Mesenchymal stem cell (in vitro differentiated cells and primary cell): ENCODE measurements around the gene TOGARAM2.
A peak's percentile ranks its signal among the peaks of the same experiment; 100 is the strongest.

Experiments
- DNase-seq: peaks from one replicate; pipeline ENCODE4 v3.0.0-alpha.2; 2013
- H2AFZ ChIP-seq: one replicate; pipeline ENCODE4 v1.6.1; 2013; ENCODE audit warnings: low read depth, mild to moderate bottlenecking, control low read depth, inconsistent platforms, low read length, moderate library complexity
- H2AK5ac ChIP-seq: 2 replicates; pipeline ENCODE4 v1.6.1; 2013; ENCODE audit warnings: low read length, moderate library complexity, mild to moderate bottlenecking, inconsistent platforms; ENCODE audit not compliant: severe bottlenecking
- H2BK120ac ChIP-seq: one replicate; pipeline ENCODE4 v1.6.1; 2013; ENCODE audit warnings: low read depth, mild to moderate bottlenecking, inconsistent platforms, low read length, moderate library complexity
- H2BK12ac ChIP-seq, 2 experiments: one replicate each; pipeline ENCODE4 v1.6.1; 2013; ENCODE audit warnings: inconsistent platforms in 2 of 2, low read length in 2 of 2, mild to moderate bottlenecking in 2 of 2, moderate library complexity in 2 of 2, control low read depth in 1 of 2
- H2BK15ac ChIP-seq: one replicate; pipeline ENCODE4 v1.6.1; 2013; ENCODE audit warnings: mild to moderate bottlenecking, low read depth, inconsistent platforms; ENCODE audit not compliant: poor library complexity, severe bottlenecking
- H2BK5ac ChIP-seq: 2 replicates; pipeline ENCODE4 v1.6.1; 2013; ENCODE audit warnings: low read depth, mild to moderate bottlenecking, low read length, control low read depth, inconsistent platforms; ENCODE audit not compliant: poor library complexity, severe bottlenecking
- H3K14ac ChIP-seq, 2 experiments: one replicate each; pipeline ENCODE4 v1.6.1; 2013; ENCODE audit warnings: inconsistent platforms in 2 of 2, low read length in 2 of 2, control low read depth in 1 of 2, mild to moderate bottlenecking in 1 of 2, moderate library complexity in 1 of 2
- H3K18ac ChIP-seq, 2 experiments: one replicate each; pipeline ENCODE4 v1.6.1; 2013; ENCODE audit warnings: inconsistent platforms in 2 of 2, low read length in 2 of 2, control low read depth in 1 of 2, low read depth in 1 of 2, mild to moderate bottlenecking in 1 of 2
- H3K23ac ChIP-seq, 2 experiments: one replicate each; pipeline ENCODE4 v1.6.1; 2013; ENCODE audit warnings: inconsistent platforms in 2 of 2, low read length in 2 of 2, mild to moderate bottlenecking in 2 of 2, moderate library complexity in 2 of 2, control low read depth in 1 of 2
- H3K27ac ChIP-seq: 2 replicates; pipeline ENCODE4 v1.5.1; 2013; ENCODE audit warnings: mild to moderate bottlenecking, moderate library complexity, low read length, control low read depth, inconsistent platforms; ENCODE audit not compliant: poor library complexity, severe bottlenecking
- H3K27me3 ChIP-seq, 2 experiments: 2 replicates each; pipeline versions ENCODE4 v1.6.1 to v1.7.0; 2013; ENCODE audit warnings: low read length in 2 of 2, mild to moderate bottlenecking in 2 of 2, moderate library complexity in 2 of 2, control low read depth in 1 of 2, inconsistent platforms in 1 of 2; ENCODE audit not compliant: control insufficient read depth in 1 of 2, insufficient read depth in 1 of 2
- H3K36me3 ChIP-seq, 2 experiments: 2 replicates each; pipeline versions ENCODE4 v1.6.1 to v1.7.0; 2013; ENCODE audit warnings: low read length in 2 of 2, control low read depth in 1 of 2, inconsistent platforms in 1 of 2, low read depth in 1 of 2, mild to moderate bottlenecking in 1 of 2; ENCODE audit not compliant: insufficient read depth in 2 of 2, control insufficient read depth in 1 of 2
- H3K4ac ChIP-seq, 2 experiments: one replicate each; pipeline ENCODE4 v1.6.1; 2013; ENCODE audit warnings: inconsistent platforms in 2 of 2, low read length in 2 of 2, mild to moderate bottlenecking in 2 of 2, moderate library complexity in 2 of 2, control low read depth in 1 of 2, low read depth in 1 of 2
- H3K4me1 ChIP-seq: 2 replicates; pipeline ENCODE4 v1.6.1; 2013; ENCODE audit warnings: low read depth, low read length, control low read depth; ENCODE audit not compliant: control insufficient read depth, insufficient read depth
- H3K4me2 ChIP-seq: 2 replicates; pipeline ENCODE4 v1.6.1; 2013; ENCODE audit warnings: low read length, mild to moderate bottlenecking, inconsistent platforms; ENCODE audit not compliant: poor library complexity, severe bottlenecking
- H3K4me3 ChIP-seq, 2 experiments: 2 replicates each; pipeline versions ENCODE4 v1.5.1 to v1.7.0; 2013; ENCODE audit warnings: low read length in 2 of 2, mild to moderate bottlenecking in 2 of 2, control low read depth in 1 of 2, low read depth in 1 of 2; ENCODE audit not compliant: insufficient read depth in 1 of 2
- H3K79me1 ChIP-seq: replicated peaks from 2 replicates; pipeline ENCODE4 v1.6.1; 2013; ENCODE audit warnings: mild to moderate bottlenecking, control low read depth, low read length, inconsistent platforms; ENCODE audit not compliant: poor library complexity, severe bottlenecking
- H3K9ac ChIP-seq: 2 replicates; pipeline ENCODE4 v1.7.0; 2013; ENCODE audit warnings: mild to moderate bottlenecking, low read length, moderate library complexity
- H3K9me3 ChIP-seq: 2 replicates; pipeline ENCODE4 v1.7.0; 2013; ENCODE audit warnings: mild to moderate bottlenecking, low read length; ENCODE audit not compliant: control insufficient read depth
- H4K8ac ChIP-seq: one replicate; pipeline ENCODE4 v1.6.1; 2013; ENCODE audit warnings: inconsistent platforms, mild to moderate bottlenecking, low read length, moderate library complexity
- H4K91ac ChIP-seq: one replicate; pipeline ENCODE4 v1.6.1; 2013; ENCODE audit warnings: mild to moderate bottlenecking, low read length, inconsistent platforms
- WGBS: methylation state at CpG from one replicate; pipeline ENCODE4 v1.1.7; 2013; ENCODE audit warnings: mixed read lengths; 5-methylcytosine and 5-hydroxymethylcytosine counted together

TOGARAM2 gene

DNA sequence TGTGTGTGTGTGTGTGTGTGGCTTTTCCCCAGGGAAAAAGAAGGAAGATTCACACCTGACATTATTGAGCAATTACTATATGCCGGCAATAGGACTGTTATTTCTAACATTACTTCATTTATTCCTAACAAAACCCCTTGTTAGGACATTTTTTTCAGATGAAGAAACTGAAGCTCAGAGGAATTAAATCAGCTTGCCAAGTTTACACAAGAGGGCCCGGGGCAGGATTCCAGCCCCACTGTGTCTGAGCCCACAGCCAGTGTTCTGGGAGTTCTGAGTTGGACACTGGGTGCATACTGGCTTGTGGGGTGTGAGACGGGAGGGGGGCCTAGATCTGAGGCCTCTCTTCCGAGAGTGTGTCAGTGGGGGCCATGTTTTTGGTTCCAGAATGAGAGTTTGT, 9.9 kb downstream of the TOGARAM2 start:
- Histone ChIP-seq H2AFZ (no peak overlapping the region), H2BK120ac (no peak overlapping the region), H4K91ac (no peak overlapping the region), H3K14ac (no peak overlapping the region), H3K4me3 (no peak overlapping the region), H4K8ac (no peak overlapping the region), H3K4me2 (no peak overlapping the region), H2AK5ac (no peak overlapping the region), H3K9ac (no peak overlapping the region), H3K4ac (peak overlapping the region in 1 of 2 experiments; percentile 37), H3K36me3 (no peaks in the 10 kb centered on the region), H3K4me1 (peaks cover 4% of the 10 kb centered on the region), H2BK5ac (no peak overlapping the region), H2BK15ac (no peak overlapping the region), H3K18ac (no peak overlapping the region), H3K23ac (no peak overlapping the region), H3K9me3 (no peaks in the 10 kb centered on the region), H3K27me3 (peaks cover 3 to 49% of the 10 kb centered on the region in 2 experiments), H2BK12ac (no peak overlapping the region), H3K27ac (no peak overlapping the region), H3K79me1 (no peaks in the 10 kb centered on the region)
- DNase-seq: peak; percentile 29
- 93% methylated on average over 3 of the region's 4 CpGs for WGBS

DNA sequence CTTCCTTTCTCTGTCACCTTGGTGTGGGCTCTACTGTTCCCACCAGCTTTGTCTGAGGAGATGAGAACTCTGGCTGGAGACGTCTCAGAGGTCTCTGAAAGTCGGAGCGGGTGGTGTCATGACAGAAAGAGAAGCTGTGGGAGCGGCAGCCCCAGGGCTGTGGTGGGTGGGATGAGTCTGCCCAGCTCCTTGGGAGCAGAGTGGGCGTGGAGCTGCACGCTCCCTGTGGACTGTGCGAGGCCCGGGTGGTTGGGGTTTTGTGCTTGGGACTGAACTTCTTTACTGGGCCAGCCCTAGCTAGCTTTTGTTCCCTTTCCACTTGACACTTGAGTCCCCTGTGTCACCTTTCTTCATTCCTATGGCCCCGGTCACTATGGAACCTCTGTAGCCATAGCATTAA, 10.4 kb downstream of the TOGARAM2 start:
- H2AK5ac ChIP-seq: no peak overlapping the region

DNA sequence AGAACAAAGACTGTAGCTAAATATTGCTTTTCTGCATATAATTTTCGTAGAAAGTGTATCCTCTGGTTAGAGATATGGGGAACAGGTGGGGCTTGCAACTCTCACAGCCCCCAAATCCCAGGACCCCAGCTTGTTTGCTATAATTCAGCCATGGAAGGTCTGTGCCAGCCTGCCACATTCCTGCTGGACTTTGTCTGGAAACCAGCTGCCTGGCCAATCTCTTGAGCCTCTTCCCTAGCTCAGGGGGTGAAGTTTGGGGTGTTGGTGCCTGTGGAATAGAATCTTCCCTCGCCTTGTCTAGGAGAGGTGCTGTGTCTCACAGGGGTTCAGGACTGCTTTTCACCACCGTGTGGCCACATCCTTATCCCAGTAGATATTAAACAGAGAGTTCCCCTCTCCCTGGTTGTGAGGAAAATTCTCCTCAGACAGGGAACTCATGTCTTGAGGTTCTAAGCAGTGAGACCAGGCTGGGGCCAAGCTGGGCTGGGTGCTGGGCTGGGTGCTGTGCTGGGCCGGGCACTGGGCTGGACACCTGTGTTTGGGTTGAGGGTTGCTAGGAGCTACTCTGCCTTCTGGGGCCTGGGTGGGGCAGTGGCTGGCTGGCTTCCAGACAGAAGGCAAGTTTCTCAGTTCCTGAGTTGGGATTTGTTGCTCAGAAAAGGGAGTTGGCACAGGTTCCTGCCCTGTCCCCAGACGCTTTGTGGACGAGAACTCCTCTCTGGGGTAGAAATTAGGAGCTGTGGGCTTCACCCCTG, 12.3 kb downstream of the TOGARAM2 start:
- no peaks in the 10 kb centered on the region for H3K9me3 ChIP-seq
- H3K27me3 ChIP-seq: peaks cover 7 to 42% of the 10 kb centered on the region in 2 experiments
- H2AFZ ChIP-seq: no peak overlapping the region
- H3K79me1 ChIP-seq: no peaks in the 10 kb centered on the region
- no peaks in the 10 kb centered on the region for H3K36me3 ChIP-seq
- 82% methylated on average over 5 of the region's 6 CpGs for WGBS
- no peak overlapping the region for H3K4ac ChIP-seq
- no peak overlapping the region for H2BK5ac ChIP-seq
- no peaks in the 10 kb centered on the region for H3K4me1 ChIP-seq
- H3K4me3 ChIP-seq: no peak overlapping the region
- no peak overlapping the region for H4K8ac ChIP-seq
- no peak overlapping the region for H2BK12ac ChIP-seq
- DNase-seq: no peak
- no peak overlapping the region for H2AK5ac ChIP-seq
- no peak overlapping the region for H2BK120ac ChIP-seq
- no peak overlapping the region for H3K27ac ChIP-seq
- no peak overlapping the region for H3K9ac ChIP-seq
- no peak overlapping the region for H3K14ac ChIP-seq
- no peak overlapping the region for H4K91ac ChIP-seq
- H2BK15ac ChIP-seq: no peak overlapping the region
- no peak overlapping the region for H3K23ac ChIP-seq
- no peak overlapping the region for H3K4me2 ChIP-seq
- H3K18ac ChIP-seq: no peak overlapping the region

More for the DNA sequence above, 10.4 kb downstream of the TOGARAM2 start:
- H4K91ac ChIP-seq: no peak overlapping the region
- peaks cover under 1% of the 10 kb centered on the region for H3K4me1 ChIP-seq
- no peak overlapping the region for H3K18ac ChIP-seq
- no peak overlapping the region for H3K4me2 ChIP-seq
- no peak overlapping the region for H2BK120ac ChIP-seq
- H2BK15ac ChIP-seq: no peak overlapping the region
- H3K79me1 ChIP-seq: no peaks in the 10 kb centered on the region
- H4K8ac ChIP-seq: no peak overlapping the region
- H3K9ac ChIP-seq: no peak overlapping the region
- H2AFZ ChIP-seq: no peak overlapping the region
- no peak overlapping the region for H2BK5ac ChIP-seq
- 96% methylated on average over 9 of the region's 9 CpGs for WGBS
- no peak overlapping the region for H3K27ac ChIP-seq
- H3K4me3 ChIP-seq: no peak overlapping the region
- H3K27me3 ChIP-seq: peaks cover 3 to 49% of the 10 kb centered on the region in 2 experiments
- no peak overlapping the region for H3K14ac ChIP-seq
- H3K36me3 ChIP-seq: no peaks in the 10 kb centered on the region
- H3K23ac ChIP-seq: no peak overlapping the region
- peak overlapping the region in 1 of 2 experiments; percentile 37 for H3K4ac ChIP-seq
- no peak for DNase-seq
- H3K9me3 ChIP-seq: no peaks in the 10 kb centered on the region
- H2BK12ac ChIP-seq: peak overlapping the region in 1 of 2 experiments; percentile 45

DNA sequence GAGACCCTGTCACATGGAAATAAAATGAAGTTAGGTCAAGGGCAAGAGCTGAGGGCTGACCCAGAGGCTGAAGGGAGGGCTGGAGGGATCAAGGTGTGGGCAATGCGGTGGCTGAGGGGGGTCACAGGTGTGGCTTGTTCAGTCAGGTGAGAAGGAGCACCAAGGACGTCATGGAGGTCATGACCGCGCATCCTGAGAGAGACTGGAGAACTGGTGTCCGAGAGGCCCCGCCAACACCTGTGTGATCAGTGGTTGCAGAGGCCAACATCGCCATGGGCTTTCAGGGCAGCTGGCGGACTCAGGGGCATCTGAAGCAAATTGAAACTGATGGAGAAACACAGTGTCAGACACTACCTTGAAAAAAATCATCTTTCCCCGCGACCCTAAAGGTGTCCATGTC, 13.0 kb downstream of the TOGARAM2 start:
- Histone ChIP-seq H3K23ac (no peak overlapping the region), H3K27ac (no peak overlapping the region), H2AFZ (no peak overlapping the region), H3K4me2 (no peak overlapping the region), H3K18ac (no peak overlapping the region), H3K27me3 (peaks cover 7 to 43% of the 10 kb centered on the region in 2 experiments), H2BK120ac (no peak overlapping the region), H3K9me3 (no peaks in the 10 kb centered on the region), H3K9ac (no peak overlapping the region), H3K4ac (no peak overlapping the region), H4K91ac (no peak overlapping the region), H3K4me1 (no peaks in the 10 kb centered on the region), H2AK5ac (no peak overlapping the region), H2BK5ac (no peak overlapping the region), H4K8ac (no peak overlapping the region), H2BK12ac (no peak overlapping the region), H3K14ac (no peak overlapping the region), H3K36me3 (no peaks in the 10 kb centered on the region), H2BK15ac (no peak overlapping the region), H3K79me1 (no peaks in the 10 kb centered on the region), H3K4me3 (no peak overlapping the region)
- 96% methylated on average over 10 of the region's 10 CpGs for WGBS
- no peak for DNase-seq
